Activated CD4-positive, alpha-beta T cell treated with anti-CD3 and anti-CD28 coated beads for 36 hours (primary cell): Measurements from ENCODE around the gene KPNA6. TPM values are rescaled to one million over a fixed set of nuclear protein-coding genes. Genes with fewer than 3 reads are reported as not detected.

Experiments used
- ATAC-seq: fragments of 200-7000 bp; cut with Tn5 transposase; one replicate; pipeline ENCODE4 v1.10.0; 2021; ENCODE audit warnings: mild to moderate bottlenecking, moderate library complexity
- CTCF ChIA-PET: fragments of 350-600 bp; sonication (Branson Sonifier 250); formaldehyde crosslinking; loops from one replicate; lab custom pipeline; 2021; ENCODE audit warnings: antibody characterized with exemption; lab: Charles Lee
- POLR2A ChIA-PET: fragments of 350-600 bp; sonication (Branson Sonifier 250); formaldehyde crosslinking; loops from one replicate; lab custom pipeline; 2021; ENCODE audit warnings: antibody characterized with exemption, inconsistent platforms; lab: Charles Lee
- DNase-seq: peaks from one replicate; pipeline ENCODE4 v3.0.0-alpha.2; 2020
- H3K27ac Mint-ChIP-seq: one replicate; pipeline ENCODE4 v1.8.0; 2021; ENCODE audit warnings: mixed read lengths
- H3K27me3 Mint-ChIP-seq: one replicate; pipeline ENCODE4 v1.8.0; 2021; ENCODE audit warnings: mixed read lengths
- H3K36me3 Mint-ChIP-seq: one replicate; pipeline ENCODE4 v1.8.0; 2021; ENCODE audit warnings: low read depth, mixed read lengths
- H3K4me1 Mint-ChIP-seq: one replicate; pipeline ENCODE4 v1.8.0; 2021; ENCODE audit warnings: mixed read lengths
- H3K4me3 Mint-ChIP-seq: one replicate; pipeline ENCODE4 v1.8.0; 2021; ENCODE audit warnings: mild to moderate bottlenecking, moderate library complexity, mixed read lengths
- H3K9me3 Mint-ChIP-seq: one replicate; pipeline ENCODE4 v1.8.0; 2021; ENCODE audit warnings: low read depth, mixed read lengths
- intact Hi-C, 2 experiments: fragments of 100-400 bp; cut with DNase I in 1 of 2; cut with micrococcal nuclease in 1 of 2; formaldehyde crosslinking; loops; one replicate each; pipeline versions ENCODE4 v1.14.2 to v1.15.1; 2022 to 2024; cut with DNase I, micrococcal nuclease
- total RNA-seq, 2 experiments: library from RNA; stranded (reverse); gene quantifications; one replicate each; pipeline ENCODE4 v1.2.3, GENCODE V29; 2021

The KPNA6 gene
- total RNA-seq, 2 experiments from 2014 or later = 70.0 to 78.3 TPM

DNA sequence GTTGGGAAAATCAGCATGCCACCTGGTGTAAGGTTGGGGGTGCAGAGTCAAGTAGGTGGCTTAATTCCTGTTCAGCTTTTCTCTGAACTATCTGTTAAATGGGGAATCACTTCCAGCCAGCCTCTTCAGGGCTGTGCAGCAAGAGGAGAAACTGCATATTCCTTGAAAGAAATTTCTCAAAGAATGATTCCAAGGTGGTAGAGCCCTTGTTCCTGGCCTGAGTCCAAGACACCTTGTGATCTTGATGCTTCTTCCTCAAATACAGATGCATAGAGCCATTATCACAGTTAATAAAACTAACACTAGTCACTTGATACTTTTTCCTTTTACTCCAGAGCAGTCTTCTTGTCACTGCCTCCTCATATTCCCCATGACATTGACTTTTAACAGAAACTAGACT, 76.8 kb downstream of the KPNA6 start:
- ChIA-PET CTCF (interaction anchor here (1.0 kb wide), 2 partner anchors 9 to 51 kb away, joined by 3 read pairs; no protein-coding TSS in a partner anchor), POLR2A (interaction anchor here (0.5 to 0.8 kb wide), 3 partner anchors 13 to 164 kb away, joined by 3 to 4 read pairs (median 3); no protein-coding TSS in a partner anchor)
- Mint-ChIP-seq H3K27me3 (no peaks in the 10 kb centered on the region), H3K4me1 (peaks cover 52% of the 10 kb centered on the region), H3K27ac (peak overlapping the region; percentile 52), H3K4me3 (peak overlapping the region; percentile 86), H3K9me3 (no peaks in the 10 kb centered on the region), H3K36me3 (peaks cover 74% of the 10 kb centered on the region)
- ATAC-seq (no peak), DNase-seq (no peak)
- intact Hi-C loops = no loop called here

DNA sequence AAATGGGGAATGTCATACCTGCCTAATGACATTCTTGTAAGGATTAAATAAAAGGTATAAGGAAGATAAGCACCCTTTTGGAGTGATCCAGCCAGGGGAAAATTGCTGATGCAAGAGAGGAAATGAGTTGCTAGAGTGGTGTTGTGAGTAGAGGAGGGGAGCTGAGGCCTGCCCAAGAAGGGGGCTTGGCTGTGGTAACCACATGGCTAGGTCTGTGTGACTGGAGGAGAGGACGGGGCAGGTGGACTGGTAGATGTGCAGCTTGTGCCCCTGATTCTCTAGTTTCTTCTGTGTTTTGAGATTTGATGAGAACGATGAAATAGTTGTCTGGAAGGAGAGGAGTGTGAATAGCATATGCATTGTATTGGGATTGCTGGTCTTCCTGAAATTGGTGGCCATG, 78.2 kb downstream of the KPNA6 start:
- ATAC-seq (peak; percentile 47), DNase-seq (no peak)
- intact Hi-C loops = no loop called here
- Mint-ChIP-seq H3K36me3 (peaks cover 73% of the 10 kb centered on the region), H3K27me3 (no peaks in the 10 kb centered on the region), H3K27ac (peak overlapping the region; percentile 92), H3K4me1 (peaks cover 48% of the 10 kb centered on the region), H3K4me3 (peak overlapping the region; percentile 17), H3K9me3 (no peaks in the 10 kb centered on the region)
- ChIA-PET POLR2A (interaction anchor here (0.6 kb wide), 1 partner anchor 19 kb away, joined by 3 read pairs; the partner anchor contains the start of gene IQCC), CTCF (interaction anchor here (0.9 kb wide), 1 partner anchor 246 kb away, joined by 3 read pairs; no protein-coding TSS in a partner anchor)

DNA sequence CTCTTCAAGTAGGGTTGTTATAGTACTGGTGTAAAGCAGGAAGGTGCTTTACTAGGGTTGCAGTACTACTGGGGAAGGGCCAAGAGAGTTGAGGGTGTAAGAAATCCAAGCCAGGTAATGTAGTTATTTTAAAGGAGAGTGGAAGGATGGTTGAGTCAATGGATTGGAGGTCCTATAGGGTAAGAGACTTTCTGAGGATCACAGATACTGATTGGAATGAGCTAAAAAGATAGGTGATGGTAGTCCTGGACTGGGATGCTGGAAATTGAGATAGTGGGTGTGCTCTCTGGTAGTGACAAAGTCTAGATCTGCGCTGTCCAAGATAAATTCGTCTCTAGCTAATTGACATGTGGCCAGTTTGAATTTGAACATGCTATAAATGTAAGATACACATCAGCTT, 78.6 kb downstream of the KPNA6 start:
- Mint-ChIP-seq H3K36me3 (peaks cover 73% of the 10 kb centered on the region), H3K9me3 (no peaks in the 10 kb centered on the region), H3K4me1 (peaks cover 44% of the 10 kb centered on the region), H3K4me3 (peak overlapping the region; percentile 17), H3K27ac (peak overlapping the region; percentile 92), H3K27me3 (no peaks in the 10 kb centered on the region)
- ATAC-seq = no peak
- CTCF ChIA-PET = interaction anchor here (0.6 to 0.9 kb wide), 2 partner anchors 77 to 246 kb away, joined by 3 read pairs; no protein-coding TSS in a partner anchor
- intact Hi-C loops = no loop called here
- DNase-seq = no peak
- POLR2A ChIA-PET = interaction anchor here (0.5 to 0.6 kb wide), 2 partner anchors 19 to 844 kb away, joined by 3 to 5 read pairs; partner anchors contain the start of gene IQCC

DNA sequence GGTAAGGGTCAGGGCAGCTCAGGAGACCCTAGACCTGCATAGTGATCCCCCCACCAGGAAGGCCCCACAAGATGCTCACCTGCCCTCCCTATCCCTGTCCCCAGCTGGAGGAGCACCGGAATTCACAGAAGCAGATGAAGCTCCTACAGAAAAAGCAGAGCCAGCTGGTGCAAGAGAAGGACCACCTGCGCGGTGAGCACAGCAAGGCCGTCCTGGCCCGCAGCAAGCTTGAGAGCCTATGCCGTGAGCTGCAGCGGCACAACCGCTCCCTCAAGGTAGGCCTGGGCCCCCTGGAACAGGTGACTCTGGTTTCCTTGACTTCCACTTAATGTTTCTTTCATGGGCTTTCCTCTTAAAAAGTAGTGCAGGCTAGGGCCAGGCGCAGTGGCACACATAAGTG, 80.0 kb downstream of the KPNA6 start:
- DNase-seq (no peak), ATAC-seq (no peak)
- Mint-ChIP-seq H3K9me3 (no peaks in the 10 kb centered on the region), H3K27me3 (no peaks in the 10 kb centered on the region), H3K27ac (peak overlapping the region; percentile 55), H3K4me3 (no peak overlapping the region), H3K36me3 (peaks cover 74% of the 10 kb centered on the region), H3K4me1 (peaks cover 36% of the 10 kb centered on the region)
- POLR2A ChIA-PET = interaction anchor here (0.6 kb wide), 1 partner anchor 109 kb away, joined by 8 read pairs; no protein-coding TSS in a partner anchor
- intact Hi-C loops = no loop called here
- CTCF ChIA-PET = no interaction called here

DNA sequence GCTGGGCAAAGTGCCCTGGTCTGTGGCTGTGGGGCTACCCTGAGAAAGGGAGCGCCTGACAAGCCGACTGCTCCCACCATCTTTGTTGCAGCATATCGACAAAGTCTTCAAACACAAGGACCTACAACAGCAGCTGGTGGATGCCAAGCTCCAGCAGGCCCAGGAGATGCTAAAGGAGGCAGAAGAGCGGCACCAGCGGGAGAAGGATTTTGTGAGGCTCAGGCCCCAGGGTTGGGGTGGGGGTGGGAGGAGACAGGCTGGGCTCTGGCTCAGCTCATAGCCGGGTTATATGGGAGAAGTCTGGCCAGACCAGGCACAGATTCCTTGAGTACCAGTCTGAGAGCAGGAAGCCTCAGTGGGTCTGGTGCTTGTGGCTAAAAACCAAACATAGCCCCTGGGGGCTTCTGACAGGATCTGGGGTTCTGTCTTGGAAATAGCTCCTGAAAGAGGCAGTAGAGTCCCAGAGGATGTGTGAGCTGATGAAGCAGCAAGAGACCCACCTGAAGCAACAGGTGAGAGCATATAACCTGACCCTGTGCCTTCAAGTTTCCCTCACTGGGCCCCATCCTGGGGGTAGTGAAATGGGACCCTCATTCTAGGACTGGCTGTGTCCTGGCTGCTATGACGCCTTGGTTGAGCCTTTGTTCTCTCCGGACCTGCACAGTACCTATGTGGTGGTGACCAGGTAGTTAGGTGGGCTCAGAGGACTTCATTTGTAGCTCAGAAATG, 84.5 kb downstream of the KPNA6 start:
- ChIA-PET CTCF (interaction anchor here (0.6 to 2.6 kb wide), 5 partner anchors 13 to 185 kb away, joined by 3 to 7 read pairs (median 3); partner anchors contain the start of gene TXLNA), POLR2A (no interaction called here)
- no peak for ATAC-seq
- H3K9me3 Mint-ChIP-seq = no peaks in the 10 kb centered on the region
- no peaks in the 10 kb centered on the region for H3K27me3 Mint-ChIP-seq
- no peak overlapping the region for H3K27ac Mint-ChIP-seq
- H3K4me1 Mint-ChIP-seq = peaks cover 46% of the 10 kb centered on the region
- DNase-seq = no peak
- H3K4me3 Mint-ChIP-seq = no peak overlapping the region
- intact Hi-C loops = no loop called here
- H3K36me3 Mint-ChIP-seq = peaks cover 84% of the 10 kb centered on the region

DNA sequence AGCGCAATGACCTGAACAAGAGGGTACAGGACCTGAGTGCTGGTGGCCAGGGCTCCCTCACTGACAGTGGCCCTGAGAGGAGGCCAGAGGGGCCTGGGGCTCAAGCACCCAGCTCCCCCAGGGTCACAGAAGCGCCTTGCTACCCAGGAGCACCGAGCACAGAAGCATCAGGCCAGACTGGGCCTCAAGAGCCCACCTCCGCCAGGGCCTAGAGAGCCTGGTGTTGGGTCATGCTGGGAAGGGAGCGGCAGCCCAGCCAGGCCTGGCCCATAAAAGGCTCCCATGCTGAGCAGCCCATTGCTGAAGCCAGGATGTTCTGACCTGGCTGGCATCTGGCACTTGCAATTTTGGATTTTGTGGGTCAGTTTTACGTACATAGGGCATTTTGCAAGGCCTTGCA, 87.1 kb downstream of the KPNA6 start:
- no peak overlapping the region for H3K27ac Mint-ChIP-seq
- ChIA-PET POLR2A (interaction anchor here (0.5 kb wide), 1 partner anchor 168 kb away, joined by 5 read pairs; no protein-coding TSS in a partner anchor), CTCF (interaction anchor here (0.9 kb wide), 1 partner anchor 13 kb away, joined by 4 read pairs; no protein-coding TSS in a partner anchor)
- no peak overlapping the region for H3K4me3 Mint-ChIP-seq
- peaks cover 64% of the 10 kb centered on the region for H3K36me3 Mint-ChIP-seq
- peaks cover 58% of the 10 kb centered on the region for H3K4me1 Mint-ChIP-seq
- H3K9me3 Mint-ChIP-seq = no peaks in the 10 kb centered on the region
- DNase-seq (no peak), ATAC-seq (no peak)
- intact Hi-C loops = no loop called here
- H3K27me3 Mint-ChIP-seq = no peaks in the 10 kb centered on the region

DNA sequence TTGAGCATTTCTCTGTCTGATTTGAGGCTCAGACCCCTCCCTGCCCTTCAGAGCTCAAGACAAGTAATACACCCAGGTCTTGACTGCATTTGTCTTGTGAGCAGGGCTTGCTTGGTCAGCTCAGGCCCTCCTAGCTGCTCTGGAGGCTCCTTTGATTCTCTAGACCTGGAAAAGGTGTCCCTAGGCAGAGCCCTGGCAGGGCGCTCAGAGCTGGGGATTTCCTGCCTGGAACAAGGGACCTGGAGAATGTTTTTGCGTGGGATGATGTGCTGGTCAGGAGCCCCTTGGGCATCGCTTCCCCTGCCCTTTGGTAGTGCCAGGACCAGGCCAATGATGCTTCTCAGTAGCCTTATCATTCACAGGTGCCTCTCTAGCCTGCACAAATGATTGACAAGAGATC, 87.7 kb downstream of the KPNA6 start:
- CTCF ChIA-PET = interaction anchor here (0.9 kb wide), 1 partner anchor 14 kb away, joined by 4 read pairs; no protein-coding TSS in a partner anchor
- no peak overlapping the region for H3K27ac Mint-ChIP-seq
- peaks cover 59% of the 10 kb centered on the region for H3K36me3 Mint-ChIP-seq
- DNase-seq (no peak), ATAC-seq (no peak)
- POLR2A ChIA-PET = interaction anchor here (0.5 to 0.7 kb wide), 2 partner anchors 58 to 168 kb away, joined by 3 to 5 read pairs; no protein-coding TSS in a partner anchor
- H3K4me1 Mint-ChIP-seq = peaks cover 64% of the 10 kb centered on the region
- intact Hi-C loops = no loop called here
- H3K27me3 Mint-ChIP-seq = no peaks in the 10 kb centered on the region
- no peak overlapping the region for H3K4me3 Mint-ChIP-seq
- no peaks in the 10 kb centered on the region for H3K9me3 Mint-ChIP-seq

DNA sequence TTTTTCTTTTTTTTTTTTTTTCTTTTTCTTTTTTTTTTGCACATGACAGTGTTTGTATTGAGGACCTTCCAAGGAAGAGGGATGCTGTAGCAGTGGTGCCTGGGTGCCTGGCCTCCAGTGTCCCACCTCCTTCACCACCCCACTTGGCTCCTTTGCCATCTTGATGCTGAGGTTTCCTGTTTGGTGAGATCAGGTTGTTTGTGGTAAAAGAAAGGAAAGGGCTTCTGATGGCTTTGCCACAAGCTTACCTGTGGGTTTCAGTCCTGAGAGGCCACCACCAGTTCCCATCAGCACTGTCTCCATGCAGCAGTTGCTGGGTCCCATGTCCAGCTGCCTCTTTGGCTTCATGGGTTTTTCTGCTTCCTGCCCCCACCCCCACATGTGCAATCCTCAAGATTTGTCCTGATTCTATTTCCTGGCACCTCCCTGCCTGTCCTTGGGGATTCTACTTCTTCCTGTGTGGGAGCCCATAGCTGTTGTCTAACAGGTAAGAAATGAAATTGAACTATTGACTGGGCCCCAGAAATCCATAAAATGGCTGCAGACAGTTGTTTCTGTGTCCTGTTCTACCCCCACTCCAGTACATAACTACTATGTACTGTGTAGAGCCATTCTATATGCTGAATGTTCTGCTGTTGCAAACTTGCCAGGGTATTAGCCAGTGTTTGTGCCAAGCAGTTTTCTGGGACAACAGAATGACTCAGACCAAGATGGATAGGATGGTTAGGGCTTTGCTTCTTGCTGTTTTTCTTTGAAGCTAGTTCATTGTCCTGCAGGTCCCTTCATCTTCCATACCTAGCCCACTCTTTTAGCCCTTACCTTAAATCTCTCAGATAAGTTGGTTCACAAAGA, 88.3 kb downstream of the KPNA6 start:
- Mint-ChIP-seq H3K4me3 (no peak overlapping the region), H3K4me1 (peaks cover 64% of the 10 kb centered on the region), H3K36me3 (peaks cover 55% of the 10 kb centered on the region), H3K27ac (peak overlapping the region; percentile 27), H3K9me3 (no peaks in the 10 kb centered on the region), H3K27me3 (no peaks in the 10 kb centered on the region)
- ATAC-seq (no peak), DNase-seq (no peak)
- intact Hi-C loops = no loop called here
- POLR2A ChIA-PET = interaction anchor here (0.7 to 1.2 kb wide), 2 partner anchors 35 to 57 kb away, joined by 3 read pairs; no protein-coding TSS in a partner anchor
- CTCF ChIA-PET = interaction anchor here (1.9 kb wide), 1 partner anchor 19 kb away, joined by 6 read pairs; no protein-coding TSS in a partner anchor

DNA sequence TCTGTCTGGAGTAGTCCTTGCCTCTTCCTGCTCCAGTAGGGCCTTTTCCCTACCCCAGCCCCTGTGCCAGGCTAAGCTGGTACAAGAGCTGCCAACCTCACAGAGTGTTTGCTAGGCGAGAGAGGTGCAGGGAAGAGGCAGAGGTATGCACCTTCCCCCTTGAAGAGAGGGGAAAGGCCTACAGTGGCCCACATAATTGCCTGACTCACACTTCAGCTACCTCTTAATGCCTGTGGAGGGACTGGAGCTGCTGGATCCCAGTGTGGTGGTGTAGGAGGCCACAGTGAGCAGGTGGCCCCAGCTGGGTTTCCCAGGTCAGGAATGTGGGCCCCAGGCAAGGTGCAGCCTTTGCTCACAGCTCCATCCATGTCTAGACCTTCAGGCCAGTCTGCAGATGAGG, 89.2 kb downstream of the KPNA6 start:
- H3K27me3 Mint-ChIP-seq = no peaks in the 10 kb centered on the region
- CTCF ChIA-PET = interaction anchor here (0.7 to 2.0 kb wide), 5 partner anchors 18 to 578 kb away, joined by 3 to 6 read pairs (median 4); partner anchors contain the start of gene KPNA6
- no peak for ATAC-seq
- peaks cover 71% of the 10 kb centered on the region for H3K4me1 Mint-ChIP-seq
- no peak overlapping the region for H3K4me3 Mint-ChIP-seq
- H3K27ac Mint-ChIP-seq = peak overlapping the region; percentile 48
- POLR2A ChIA-PET = interaction anchor here (0.7 to 1.3 kb wide), 4 partner anchors 9 to 428 kb away, joined by 3 to 4 read pairs (median 4); partner anchors contain the start of gene IQCC
- no peaks in the 10 kb centered on the region for H3K9me3 Mint-ChIP-seq
- DNase-seq = no peak
- H3K36me3 Mint-ChIP-seq = peaks cover 46% of the 10 kb centered on the region
- intact Hi-C loops = no loop called here

DNA sequence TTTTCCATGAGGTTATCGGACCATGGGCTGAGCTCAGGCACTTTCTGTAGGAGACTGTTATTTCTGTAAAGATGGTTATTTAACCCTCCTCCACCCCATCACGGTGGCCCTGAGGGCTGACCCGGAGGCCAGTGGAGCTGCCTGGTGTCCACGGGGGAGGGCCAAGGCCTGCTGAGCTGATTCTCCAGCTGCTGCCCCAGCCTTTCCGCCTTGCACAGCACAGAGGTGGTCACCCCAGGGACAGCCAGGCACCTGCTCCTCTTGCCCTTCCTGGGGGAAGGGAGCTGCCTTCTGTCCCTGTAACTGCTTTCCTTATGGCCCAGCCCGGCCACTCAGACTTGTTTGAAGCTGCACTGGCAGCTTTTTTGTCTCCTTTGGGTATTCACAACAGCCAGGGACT, 90.0 kb downstream of the KPNA6 start:
- intact Hi-C loops = no loop called here
- H3K4me1 Mint-ChIP-seq = peaks cover 74% of the 10 kb centered on the region
- ChIA-PET POLR2A (interaction anchor here (0.6 to 1.3 kb wide), 3 partner anchors 13 to 429 kb away, joined by 4 to 7 read pairs (median 4); no protein-coding TSS in a partner anchor), CTCF (interaction anchor here (1.1 to 2.0 kb wide), 4 partner anchors 17 to 90 kb away, joined by 3 to 6 read pairs (median 5); partner anchors contain the start of gene KPNA6)
- H3K27me3 Mint-ChIP-seq = no peaks in the 10 kb centered on the region
- peaks cover 38% of the 10 kb centered on the region for H3K36me3 Mint-ChIP-seq
- H3K4me3 Mint-ChIP-seq = no peak overlapping the region
- H3K27ac Mint-ChIP-seq = no peak overlapping the region
- no peak for DNase-seq
- ATAC-seq = no peak
- no peaks in the 10 kb centered on the region for H3K9me3 Mint-ChIP-seq
